Measurements from ENCODE around the gene GAL3ST2. TPM values are rescaled to one million over a fixed set of nuclear protein-coding genes. Genes with fewer than 3 reads are reported as not detected.

GAL3ST2 gene
- polyA plus RNA-seq, 1 donor from 2014 or later: not detected

- TF ChIP-seq EZH2 (IDR thresholded peaks at IDR 0.05; ENCODE audit: borderline replicate concordance, insufficient read depth, low read length, poor library complexity, severe bottlenecking) (no peak), REST (IDR thresholded peaks at IDR 0.05; ENCODE audit: borderline replicate concordance) (no peak), POLR2AphosphoS5 (IDR thresholded peaks at IDR 0.05) (no peak)
- Histone ChIP-seq H3K27me3 (ENCODE audit: insufficient read depth, low read depth, low read length) (no peaks in the 10 kb centered on the region), H3K27ac (ENCODE audit: low read length) (no peak overlapping the region), H3K79me2 (replicated peaks; ENCODE audit: insufficient read depth, low read length) (no peaks in the 10 kb centered on the region), H4K20me1 (ENCODE audit: insufficient read depth) (no peaks in the 10 kb centered on the region), H3K9me3 (ENCODE audit: low read length) (no peaks in the 10 kb centered on the region), H3K36me3 (ENCODE audit: insufficient read depth, low read length) (no peaks in the 10 kb centered on the region), H3K9me2 (ENCODE audit: insufficient read depth, low read length) (no peaks in the 10 kb centered on the region), H3K4me3 (ENCODE audit: low read length) (no peak overlapping the region), H3K4me2 (ENCODE audit: low read length) (no peak overlapping the region), H2AFZ (ENCODE audit: low read depth, low read length) (no peak overlapping the region), H3F3A (ENCODE audit: insufficient read depth, low read length, poor library complexity, severe bottlenecking) (no peaks in the 10 kb centered on the region), H3K9ac (ENCODE audit: low read length) (no peak overlapping the region)
Measured at GRCh38 chr2:241837197-241837965, 60.8 kb downstream of the GAL3ST2 start.

- no peaks in the 10 kb centered on the region for H4K20me1 ChIP-seq (ENCODE audit: insufficient read depth)
- H3K36me3 ChIP-seq (ENCODE audit: insufficient read depth, low read length): no peaks in the 10 kb centered on the region
- H2AFZ ChIP-seq (ENCODE audit: low read depth, low read length): no peak overlapping the region
- TF ChIP-seq REST (IDR thresholded peaks at IDR 0.05; ENCODE audit: borderline replicate concordance) (no peak), CTCF (IDR thresholded peaks at IDR 0.05; ENCODE audit: poor library complexity, severe bottlenecking) (no peak), EZH2 (IDR thresholded peaks at IDR 0.05; ENCODE audit: borderline replicate concordance, insufficient read depth, low read length, poor library complexity, severe bottlenecking) (no peak), EP300 (conservative IDR thresholded peaks at IDR 0.05; ENCODE audit: poor library complexity, severe bottlenecking) (no peak), POLR2AphosphoS5 (IDR thresholded peaks at IDR 0.05) (no peak), SMC3 (conservative IDR thresholded peaks at IDR 0.05; ENCODE audit: poor library complexity) (no peak), MXI1 (conservative IDR thresholded peaks at IDR 0.05; ENCODE audit: poor library complexity, severe bottlenecking) (no peak), RAD21 (conservative IDR thresholded peaks at IDR 0.05) (no peak), TAF1 (IDR thresholded peaks at IDR 0.05; ENCODE audit: low read depth) (no peak)
- peaks cover 4% of the 10 kb centered on the region for H3K27me3 ChIP-seq (ENCODE audit: insufficient read depth, low read depth, low read length)
- no peak overlapping the region for H3K4me3 ChIP-seq (ENCODE audit: low read length)
- no peak overlapping the region for H3K9ac ChIP-seq (ENCODE audit: low read length)
- H3K9me3 ChIP-seq (ENCODE audit: low read length): no peaks in the 10 kb centered on the region
- no peak overlapping the region for H3K4me2 ChIP-seq (ENCODE audit: low read length)
- no peak overlapping the region for H3K27ac ChIP-seq (ENCODE audit: low read length)
- H3F3A ChIP-seq (ENCODE audit: insufficient read depth, low read length, poor library complexity, severe bottlenecking): no peaks in the 10 kb centered on the region
- no peaks in the 10 kb centered on the region for H3K9me2 ChIP-seq (ENCODE audit: insufficient read depth, low read length)
- no peaks in the 10 kb centered on the region for H3K79me2 ChIP-seq (replicated peaks; ENCODE audit: insufficient read depth, low read length)
Measured at GRCh38 chr2:241841181-241842066, 64.8 kb downstream of the GAL3ST2 start.

Measured in neural cell (in vitro differentiated cells).